Neural progenitor cell (in vitro differentiated cells): ENCODE results near the gene PCDH9.
"Not testable (repeated sequence)": the region's sequence is repeated elsewhere in the genome, so short reads cannot be mapped to it uniquely, and the experiment has no call there.

ENCODE experiments used
- EZH2 ChIP-seq: fragments of 200-600 bp; sonication (generic); IDR thresholded peaks from 2 replicates; pipeline ENCODE4 v1.6.1; 2017; ENCODE audit warnings: antibody characterized with exemption, mild to moderate bottlenecking, moderate library complexity
- EZH2phosphoT487 ChIP-seq: fragments of 200-600 bp; sonication (generic); IDR thresholded peaks from 2 replicates; pipeline ENCODE4 v1.6.1; 2017; ENCODE audit warnings: antibody characterized with exemption

- not testable (repeated sequence) for TF ChIP-seq EZH2, EZH2phosphoT487
Measured at GRCh38 chr13:66621906-66622447, 608.2 kb downstream of the PCDH9 start.
